ENCODE measurements around the gene IGSF9B.

GRCh38 chr11:133975488-133975849 lies 18.7 kb upstream of the IGSF9B start:
- TF ChIP-seq EZH2phosphoT487 (IDR thresholded peaks at IDR 0.05) (no peak), EZH2 (IDR thresholded peaks at IDR 0.05) (no peak)

All from neural progenitor cell (in vitro differentiated cells).